Spinal cord (tissue), 10 donors: ENCODE data around the gene PTPN3. TPM values are rescaled to one million over a fixed set of nuclear protein-coding genes. Genes with fewer than 3 reads are reported as not detected.
A peak's percentile ranks its signal among the peaks of the same experiment; 100 is the strongest.

Experiments used
- DNase-seq, 6 donors: peaks; one replicate each; pipeline versions ENCODE4 v3.0.0 to v3.0.0-alpha.2; 2013 to 2015; ENCODE audit warnings: low spot score in 6 of 6, low read depth in 4 of 6
- H3K27ac ChIP-seq: one replicate; pipeline ENCODE4 v1.5.1; 2013; ENCODE audit warnings: low read depth, low read length, control low read depth
- H3K27me3 ChIP-seq: one replicate; pipeline ENCODE4 v1.6.1; 2013; ENCODE audit warnings: low read length; ENCODE audit not compliant: control insufficient read depth, insufficient read depth
- H3K36me3 ChIP-seq: one replicate; pipeline ENCODE4 v1.6.1; 2013; ENCODE audit warnings: low read length; ENCODE audit not compliant: control insufficient read depth, insufficient read depth
- H3K4me1 ChIP-seq: one replicate; pipeline ENCODE4 v1.6.1; 2013; ENCODE audit warnings: low read length; ENCODE audit not compliant: control insufficient read depth, insufficient read depth
- H3K4me3 ChIP-seq: one replicate; pipeline ENCODE4 v1.5.1; 2013; ENCODE audit warnings: low read depth, low read length, control low read depth
- H3K9me3 ChIP-seq: one replicate; pipeline ENCODE4 v1.6.1; 2013; ENCODE audit warnings: low read length; ENCODE audit not compliant: control insufficient read depth, insufficient read depth
- WGBS: methylation state at CpG from one replicate; pipeline ENCODE4 v1.1.5; 2013; ENCODE audit warnings: missing lambda C conversion rate; ENCODE audit not compliant: insufficient coverage; 5-methylcytosine and 5-hydroxymethylcytosine counted together
- polyA plus RNA-seq, 2 donors: library from polyadenylated mRNA; unstranded; fragments of 120-200 nt; gene quantifications; one replicate each; pipeline ENCODE4 v1.2.1, GENCODE V29; 2013; ENCODE audit not compliant: insufficient read length in 2 of 2
- total RNA-seq, 2 donors: library from RNA; depleted of rRNA in 1 of 2; stranded (reverse); fragments of 120-200 nt in 1 of 2; fragments of >200 nt in 1 of 2; gene quantifications; one replicate each; pipeline versions ENCODE4 v1.2.3 to v1.2.4, GENCODE V29; 2013 to 2014
- donor health status: healthy.

Gene PTPN3
- total and polyA plus RNA-seq, 4 donors: 2.3 to 8.1 (median 7.1) TPM

DNA sequence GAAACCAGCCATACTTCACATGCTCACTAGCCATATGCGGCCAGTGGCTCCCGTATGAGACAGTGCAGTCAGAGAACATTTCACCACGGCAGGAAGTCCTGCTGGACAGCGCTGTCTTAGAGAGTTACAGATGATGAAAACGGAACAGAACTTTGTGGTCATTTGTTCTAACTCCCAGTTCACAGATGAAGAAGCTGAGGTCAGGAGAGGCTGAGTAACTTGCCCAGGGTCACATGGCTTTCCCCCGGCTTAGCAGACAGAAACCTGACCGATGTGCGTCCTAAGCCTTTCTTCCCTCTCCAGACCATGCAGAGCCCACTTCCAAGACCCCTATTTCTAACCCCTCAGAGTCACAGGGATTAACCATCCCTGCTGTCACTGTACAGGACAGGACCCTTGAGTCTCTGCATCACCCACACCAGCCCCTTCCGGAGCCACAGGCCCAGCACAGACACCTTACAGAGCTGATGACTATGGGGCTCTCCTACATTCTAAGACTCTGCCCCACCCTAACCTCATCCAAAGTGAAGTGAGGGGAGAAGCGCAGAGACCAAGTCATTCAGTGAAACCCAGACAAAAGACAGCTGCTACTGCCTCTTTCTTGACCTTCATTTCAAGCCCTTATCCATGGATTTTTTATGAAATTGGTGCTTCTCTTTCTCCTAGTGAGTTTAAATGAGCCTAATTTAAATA lies 86.9 kb downstream of the PTPN3 start:
- Histone ChIP-seq H3K4me1 (no peaks in the 10 kb centered on the region), H3K9me3 (no peaks in the 10 kb centered on the region), H3K27me3 (no peaks in the 10 kb centered on the region), H3K27ac (no peak overlapping the region), H3K36me3 (peaks cover 2% of the 10 kb centered on the region), H3K4me3 (no peak overlapping the region)
- 88% methylated on average over 7 of the region's 10 CpGs for WGBS
- DNase-seq: no peak

GRCh38 chr9:109409773-109410397 lies 88.2 kb downstream of the PTPN3 start:
- no peak for DNase-seq
- no peaks in the 10 kb centered on the region for H3K9me3 ChIP-seq
- H3K4me3 ChIP-seq: no peak overlapping the region
- no peaks in the 10 kb centered on the region for H3K27me3 ChIP-seq
- H3K27ac ChIP-seq: no peak overlapping the region
- 57% methylated on average over 8 of the region's 12 CpGs for WGBS
- H3K36me3 ChIP-seq: peaks cover 9% of the 10 kb centered on the region
- H3K4me1 ChIP-seq: no peaks in the 10 kb centered on the region

DNA sequence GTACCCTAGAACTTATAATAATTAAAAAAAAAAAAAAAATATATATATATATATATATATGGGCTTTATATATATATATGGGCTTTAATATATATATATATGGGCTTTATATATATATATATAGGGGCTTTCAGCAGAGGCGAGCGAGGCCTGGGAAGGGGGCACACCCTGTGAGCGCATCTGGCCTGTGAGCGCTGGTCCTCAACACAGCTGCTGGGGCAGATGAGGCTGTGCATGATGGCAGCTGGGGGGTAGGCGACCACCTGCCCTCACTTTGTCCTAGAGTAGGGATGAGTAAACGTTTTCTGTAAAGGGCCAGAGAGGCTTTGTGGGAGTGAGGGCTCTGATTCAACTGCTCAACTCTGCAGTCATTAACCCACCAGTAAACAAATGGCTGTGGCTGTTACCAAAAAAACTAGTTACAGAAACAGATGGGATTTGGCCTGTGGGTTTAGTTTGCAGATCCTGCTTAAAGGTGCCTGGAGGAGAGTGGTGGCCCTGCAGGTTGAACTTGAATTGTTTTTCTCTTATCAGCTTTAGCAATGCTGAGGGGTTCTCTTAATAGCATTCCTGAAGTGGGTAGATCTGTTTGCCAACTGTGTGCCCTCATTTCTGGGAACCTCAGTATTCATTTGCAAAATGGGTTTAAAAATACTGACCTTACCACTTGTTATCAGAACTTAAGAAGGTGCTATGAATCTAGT lies 89.2 kb downstream of the PTPN3 start:
- WGBS: 61% methylated on average over 3 of the region's 6 CpGs
- Histone ChIP-seq H3K9me3 (no peaks in the 10 kb centered on the region), H3K4me1 (no peaks in the 10 kb centered on the region), H3K27ac (no peak overlapping the region), H3K4me3 (no peak overlapping the region), H3K36me3 (peaks cover 9% of the 10 kb centered on the region), H3K27me3 (no peaks in the 10 kb centered on the region)
- no peak for DNase-seq

DNA sequence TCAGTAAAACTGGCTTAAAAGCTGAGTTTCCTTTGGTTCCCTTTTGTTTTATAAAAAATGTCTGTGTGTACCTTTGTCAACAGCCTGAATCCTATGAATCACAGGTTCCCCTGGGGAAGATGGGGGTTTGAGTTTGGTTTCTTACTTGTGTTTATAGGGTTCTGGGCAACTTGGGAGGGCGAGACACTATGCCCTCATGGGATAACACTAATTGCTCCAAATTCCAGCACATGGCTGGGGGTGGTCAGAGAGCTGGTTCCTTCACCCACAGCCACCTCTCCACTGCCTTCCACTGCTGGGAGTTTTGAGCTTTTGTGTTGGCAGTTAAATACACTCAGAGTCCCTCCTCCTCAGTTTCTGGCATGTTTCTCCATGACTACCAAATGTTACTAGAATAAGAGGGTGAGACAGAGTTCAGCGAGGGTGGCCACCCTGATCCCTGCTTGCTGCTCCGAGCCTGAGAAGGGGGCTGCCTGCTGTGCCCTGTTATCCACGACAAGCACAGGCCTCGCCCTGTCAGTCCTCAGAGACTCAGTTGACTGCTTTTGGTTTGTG lies 94.3 kb downstream of the PTPN3 start:
- DNase-seq: peak in 1 of 6 donors; percentile 27
- 27% methylated on average over 4 of the region's 5 CpGs for WGBS

DNA sequence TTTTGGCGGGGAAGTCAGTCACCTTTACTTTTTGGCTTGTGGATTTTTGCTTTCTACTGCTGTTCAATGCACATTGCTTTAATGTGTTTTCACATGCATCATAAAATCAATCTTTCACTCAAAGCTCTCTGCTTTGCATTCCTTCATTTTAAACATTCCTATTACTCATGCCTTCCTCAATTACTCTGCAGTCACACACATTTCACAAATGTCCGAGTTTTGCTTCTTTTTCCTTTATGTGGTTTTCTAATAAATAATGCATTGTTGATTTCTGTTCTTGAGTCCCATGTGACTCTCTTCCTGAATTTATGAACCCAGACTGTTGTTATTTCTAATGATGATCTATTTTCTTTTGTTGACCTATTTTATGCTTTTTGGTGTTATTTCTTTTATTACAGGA lies 95.0 kb downstream of the PTPN3 start:
- no peaks in the 10 kb centered on the region for H3K9me3 ChIP-seq
- H3K27me3 ChIP-seq: no peaks in the 10 kb centered on the region
- H3K4me1 ChIP-seq: no peaks in the 10 kb centered on the region
- H3K27ac ChIP-seq: no peak overlapping the region
- no peak overlapping the region for H3K4me3 ChIP-seq
- DNase-seq: no peak
- H3K36me3 ChIP-seq: peaks cover 9% of the 10 kb centered on the region
- WGBS: no CpG with 5 or more reads among the region's 2 CpGs

More for the DNA sequence above, 94.3 kb downstream of the PTPN3 start:
- Histone ChIP-seq H3K4me3 (no peak overlapping the region), H3K36me3 (peaks cover 9% of the 10 kb centered on the region), H3K27me3 (no peaks in the 10 kb centered on the region), H3K4me1 (no peaks in the 10 kb centered on the region), H3K9me3 (no peaks in the 10 kb centered on the region), H3K27ac (no peak overlapping the region)

DNA sequence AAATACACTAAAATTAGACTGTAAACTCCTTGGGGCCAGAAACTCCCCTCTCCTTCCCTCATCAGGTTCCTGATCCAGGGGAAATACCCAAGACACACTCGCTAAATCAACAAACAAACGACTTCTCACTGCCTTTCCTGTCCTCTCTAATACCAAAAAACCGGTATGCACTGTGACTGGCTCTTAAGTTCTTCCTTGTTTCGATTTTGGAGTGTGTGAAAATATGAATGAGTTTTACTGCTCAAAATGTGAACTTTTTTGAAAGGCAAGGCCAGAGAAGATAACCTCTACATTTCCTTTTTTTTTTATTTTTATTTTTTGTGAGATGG lies 96.2 kb downstream of the PTPN3 start:
- Histone ChIP-seq H3K27me3 (no peaks in the 10 kb centered on the region), H3K36me3 (peaks cover 9% of the 10 kb centered on the region), H3K4me1 (no peaks in the 10 kb centered on the region), H3K27ac (no peak overlapping the region), H3K9me3 (no peaks in the 10 kb centered on the region), H3K4me3 (no peak overlapping the region)
- DNase-seq: no peak
- WGBS: no CpG with 5 or more reads among the region's 4 CpGs

DNA sequence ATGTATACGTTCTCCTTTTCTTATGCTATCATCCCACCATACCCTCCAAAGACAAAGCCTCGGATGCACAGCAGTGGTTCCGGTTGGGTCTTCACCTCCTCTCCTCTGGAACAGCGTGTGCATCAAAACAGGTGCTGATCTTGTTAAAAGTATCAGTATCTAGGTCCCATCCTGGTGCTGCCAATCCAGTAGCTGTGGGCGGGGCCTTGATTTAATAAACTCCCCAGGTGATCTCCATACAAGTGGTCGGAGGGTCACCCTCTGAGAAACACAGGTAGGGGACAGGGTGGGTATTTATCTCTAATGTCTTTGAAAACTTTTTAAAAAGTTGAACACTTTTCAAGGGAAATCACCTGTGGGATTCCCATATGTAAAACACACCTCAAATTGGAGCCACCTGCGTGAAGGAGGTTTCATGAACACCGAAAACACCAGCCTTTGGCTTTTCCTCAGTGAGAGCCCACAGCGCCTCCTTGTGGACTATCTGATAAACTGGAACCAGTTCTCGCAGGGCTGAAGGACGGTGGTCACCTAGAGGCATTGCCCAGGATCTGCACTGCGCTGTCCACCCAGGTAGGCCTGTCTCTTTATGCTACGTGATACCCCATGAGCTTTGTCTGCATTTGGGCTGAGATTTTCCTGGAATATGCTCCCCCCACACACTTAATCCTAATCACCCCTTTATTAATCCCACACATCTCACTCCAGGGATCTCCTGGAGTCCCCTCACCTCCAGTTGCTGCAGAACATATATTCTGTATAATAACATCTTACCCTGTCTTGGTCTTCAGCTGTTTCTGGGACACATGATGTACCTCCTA lies 96.7 kb downstream of the PTPN3 start:
- H3K27me3 ChIP-seq: no peaks in the 10 kb centered on the region
- no peak overlapping the region for H3K4me3 ChIP-seq
- no peaks in the 10 kb centered on the region for H3K4me1 ChIP-seq
- H3K36me3 ChIP-seq: peaks cover 9% of the 10 kb centered on the region
- no peaks in the 10 kb centered on the region for H3K9me3 ChIP-seq
- 48% methylated on average over 10 of the region's 13 CpGs for WGBS
- DNase-seq: peak in 3 of 6 donors; percentile 45 to 72 (median 52)
- H3K27ac ChIP-seq: no peak overlapping the region

DNA sequence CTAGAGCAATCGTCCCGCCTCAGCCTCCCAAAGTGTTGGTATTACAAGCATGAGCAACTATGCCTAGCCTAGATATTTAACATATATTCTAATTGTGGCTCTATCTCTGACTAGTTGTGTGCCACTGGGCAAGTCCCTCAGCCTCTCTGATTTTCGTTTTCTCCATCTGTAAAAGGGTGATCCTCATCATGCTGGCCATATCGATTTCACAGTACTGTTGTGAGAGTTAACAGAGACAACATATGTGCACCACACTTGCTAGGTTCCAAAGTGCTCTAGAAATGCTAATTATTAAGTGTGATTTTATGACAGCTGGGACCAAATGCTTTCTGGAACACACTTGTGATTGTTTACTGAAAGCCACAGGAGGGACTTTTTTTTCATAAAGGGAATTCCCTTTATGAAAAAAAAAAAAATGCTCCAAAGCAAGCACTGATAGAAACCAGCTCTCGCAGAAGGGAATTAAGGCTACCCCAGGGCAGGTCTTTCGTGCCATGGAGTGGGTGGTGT lies 98.8 kb downstream of the PTPN3 start:
- WGBS: 92% methylated on average over 2 of the region's 6 CpGs
- Histone ChIP-seq H3K27me3 (no peaks in the 10 kb centered on the region), H3K9me3 (no peaks in the 10 kb centered on the region), H3K27ac (no peak overlapping the region), H3K36me3 (no peaks in the 10 kb centered on the region), H3K4me3 (no peak overlapping the region), H3K4me1 (no peaks in the 10 kb centered on the region)
- peak in 1 of 6 donors; percentile 60 for DNase-seq

DNA sequence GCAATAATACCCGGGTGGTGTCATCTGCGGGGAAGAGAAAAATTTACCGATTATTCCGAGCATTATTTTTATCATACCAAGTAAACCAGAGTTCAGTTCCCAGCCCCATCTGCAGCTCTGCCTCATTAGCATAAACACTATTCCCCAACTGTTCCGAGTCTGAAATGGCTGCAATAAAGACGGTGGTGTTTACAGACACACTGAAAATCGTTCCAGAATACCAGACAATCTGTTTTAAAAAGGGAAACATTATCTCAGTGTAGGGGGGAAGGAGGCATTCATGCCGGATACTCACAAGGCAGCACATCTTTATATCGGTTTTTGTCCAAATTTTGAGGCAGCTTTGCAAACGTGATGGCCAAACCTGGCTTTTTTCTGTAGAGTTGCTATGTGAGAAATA lies 106.9 kb downstream of the PTPN3 start:
- WGBS: 73% methylated on average over 4 of the region's 10 CpGs
- peaks cover 15% of the 10 kb centered on the region for H3K36me3 ChIP-seq
- no peaks in the 10 kb centered on the region for H3K4me1 ChIP-seq
- H3K9me3 ChIP-seq: no peaks in the 10 kb centered on the region
- H3K4me3 ChIP-seq: no peak overlapping the region
- peak in 5 of 6 donors; percentile 24 to 92 (median 46) for DNase-seq
- H3K27me3 ChIP-seq: no peaks in the 10 kb centered on the region
- H3K27ac ChIP-seq: peak overlapping the region; percentile 33
